ENCODE measurements around the gene SHISAL1. TPM values are rescaled to one million over a fixed set of nuclear protein-coding genes. Genes with fewer than 3 reads are reported as not detected.
A peak's percentile ranks its signal among the peaks of the same experiment; 100 is the strongest.

Gene SHISAL1
- total RNA-seq, 1 experiment from 2014 or later = not detected

GRCh38 chr22:44351685-44352377 is 39.1 kb upstream of the SHISAL1 start:
- Histone ChIP-seq H3K27me3 (replicated peaks; ENCODE audit: control insufficient read depth, insufficient read depth, low read length) (no peaks in the 10 kb centered on the region), H3K4me1 (0 out of 2 replicates have a peak, but pooled peaks cover 9% of the 10 kb centered on the region), H3K9me3 (no peaks in the 10 kb centered on the region), H3K36me3 (ENCODE audit: control insufficient read depth, insufficient read depth, low read length) (no peaks in the 10 kb centered on the region), H3K4me3 (ENCODE audit: low read depth, low read length) (no peak overlapping the region)
- Mint-ChIP-seq H3K4me1 (ENCODE audit: low read depth, unreplicated experiment) (no peaks in the 10 kb centered on the region), H3K4me3 (ENCODE audit: unreplicated experiment) (no peak overlapping the region), H3K9me3 (ENCODE audit: unreplicated experiment) (no peaks in the 10 kb centered on the region), H3K36me3 (ENCODE audit: insufficient read depth, unreplicated experiment) (no peaks in the 10 kb centered on the region), H3K27me3 (ENCODE audit: insufficient read depth, unreplicated experiment) (peaks cover 5% of the 10 kb centered on the region), H3K27ac (ENCODE audit: unreplicated experiment) (peak overlapping the region; percentile 38)
- TF ChIP-seq CTCF (IDR thresholded peaks at IDR 0.05; ENCODE audit: insufficient read depth in 1 of 2, low read depth in 1 of 2, low read length in 1 of 2, severe bottlenecking in 1 of 2, unreplicated experiment in 1 of 2) = no peak
- ChIA-PET CTCF (no interaction called here), POLR2A (no interaction called here)
- peak; percentile 32 to 63 for DNase-seq
- intact Hi-C loops (cut with micrococcal nuclease; ENCODE audit: unreplicated experiment) = no loop called here
- BruUV-seq (replicated peaks) = no TSS peak

- Mint-ChIP-seq H3K4me1 (ENCODE audit: low read depth, unreplicated experiment) (no peaks in the 10 kb centered on the region), H3K36me3 (ENCODE audit: insufficient read depth, unreplicated experiment) (no peaks in the 10 kb centered on the region), H3K27me3 (ENCODE audit: insufficient read depth, unreplicated experiment) (peaks cover 5% of the 10 kb centered on the region), H3K27ac (ENCODE audit: unreplicated experiment) (no peak overlapping the region), H3K4me3 (ENCODE audit: unreplicated experiment) (no peak overlapping the region), H3K9me3 (ENCODE audit: unreplicated experiment) (no peaks in the 10 kb centered on the region)
- no TSS peak for BruUV-seq (replicated peaks)
- Histone ChIP-seq H3K4me1 (0 out of 2 replicates have a peak, but pooled peaks cover 9% of the 10 kb centered on the region), H3K4me3 (ENCODE audit: low read depth, low read length) (no peak overlapping the region), H3K36me3 (ENCODE audit: control insufficient read depth, insufficient read depth, low read length) (no peaks in the 10 kb centered on the region), H3K9me3 (no peaks in the 10 kb centered on the region), H3K27me3 (replicated peaks; ENCODE audit: control insufficient read depth, insufficient read depth, low read length) (no peaks in the 10 kb centered on the region)
- ChIA-PET CTCF (no interaction called here), POLR2A (no interaction called here)
- intact Hi-C loops (cut with micrococcal nuclease; ENCODE audit: unreplicated experiment) = no loop called here
- no peak for DNase-seq
- TF ChIP-seq CTCF (IDR thresholded peaks at IDR 0.05; ENCODE audit: insufficient read depth in 1 of 2, low read depth in 1 of 2, low read length in 1 of 2, severe bottlenecking in 1 of 2, unreplicated experiment in 1 of 2) = no peak
Measured at GRCh38 chr22:44351037-44351436, 38.3 kb upstream of the SHISAL1 start.

- Mint-ChIP-seq H3K4me1 (ENCODE audit: low read depth, unreplicated experiment) (no peaks in the 10 kb centered on the region), H3K4me3 (ENCODE audit: unreplicated experiment) (no peak overlapping the region), H3K36me3 (ENCODE audit: insufficient read depth, unreplicated experiment) (no peaks in the 10 kb centered on the region), H3K9me3 (ENCODE audit: unreplicated experiment) (no peaks in the 10 kb centered on the region), H3K27ac (ENCODE audit: unreplicated experiment) (no peak overlapping the region), H3K27me3 (ENCODE audit: insufficient read depth, unreplicated experiment) (peaks cover 5% of the 10 kb centered on the region)
- DNase-seq = no peak
- intact Hi-C loops (cut with micrococcal nuclease; ENCODE audit: unreplicated experiment) = no loop called here
- H3K36me3 ChIP-seq (ENCODE audit: control insufficient read depth, insufficient read depth, low read length) = no peaks in the 10 kb centered on the region
- ChIA-PET POLR2A (no interaction called here), CTCF (no interaction called here)
- BruUV-seq (replicated peaks) = no TSS peak
- TF ChIP-seq CTCF (IDR thresholded peaks at IDR 0.05; ENCODE audit: insufficient read depth in 1 of 2, low read depth in 1 of 2, low read length in 1 of 2, severe bottlenecking in 1 of 2, unreplicated experiment in 1 of 2) = no peak
- 0 out of 2 replicates have a peak, but pooled peaks cover 9% of the 10 kb centered on the region for H3K4me1 ChIP-seq
- H3K27me3 ChIP-seq (replicated peaks; ENCODE audit: control insufficient read depth, insufficient read depth, low read length) = no peaks in the 10 kb centered on the region
- H3K9me3 ChIP-seq = no peaks in the 10 kb centered on the region
- H3K4me3 ChIP-seq (ENCODE audit: low read depth, low read length) = no peak overlapping the region
Measured at GRCh38 chr22:44349594-44349993, 36.8 kb upstream of the SHISAL1 start.

Data from Caco-2 (cell line).